ENCODE results near the gene MYCBP2. TPM values are rescaled to one million over a fixed set of nuclear protein-coding genes. Genes with fewer than 3 reads are reported as not detected.
"Not testable (repeated sequence)": the region's sequence is repeated elsewhere in the genome, so short reads cannot be mapped to it uniquely, and the experiment has no call there.

Gene MYCBP2
- total RNA-seq, 2 experiments from 2014 or later = 144 to 148 TPM

- POLR2A ChIA-PET = no interaction called here
- Mint-ChIP-seq H3K36me3 (peaks cover 35% of the 10 kb centered on the region), H3K27ac (peak overlapping the region; percentile 63), H3K27me3 (no peaks in the 10 kb centered on the region), H3K4me3 (no peak overlapping the region), H3K4me1 (peaks cover 7% of the 10 kb centered on the region), H3K9me3 (peaks cover 4% of the 10 kb centered on the region)
- no peak for DNase-seq
- ATAC-seq (ENCODE audit: low read depth) = no peak
These were observed 119.0 kb downstream of the MYCBP2 start for GRCh38 chr13:77207943-77208342.

- DNase-seq; ATAC-seq (ENCODE audit: low read depth); H3K9me3 Mint-ChIP-seq; H3K27ac Mint-ChIP-seq; POLR2A ChIA-PET; H3K27me3 Mint-ChIP-seq; H3K4me3 Mint-ChIP-seq; H3K4me1 Mint-ChIP-seq: not testable (repeated sequence)
- H3K36me3 Mint-ChIP-seq = peaks cover 31% of the 10 kb centered on the region
These were observed 127.9 kb downstream of the MYCBP2 start for GRCh38 chr13:77198995-77199394.

GRCh38 chr13:77196052-77196618, 130.8 kb downstream of the MYCBP2 start:
- peaks cover 3% of the 10 kb centered on the region for H3K4me1 Mint-ChIP-seq
- peaks cover 27% of the 10 kb centered on the region for H3K36me3 Mint-ChIP-seq
- no peak for DNase-seq
- no peaks in the 10 kb centered on the region for H3K27me3 Mint-ChIP-seq
- ATAC-seq (ENCODE audit: low read depth) = no peak
- H3K9me3 Mint-ChIP-seq = no peaks in the 10 kb centered on the region
- no peak overlapping the region for H3K4me3 Mint-ChIP-seq
- POLR2A ChIA-PET = no interaction called here
- H3K27ac Mint-ChIP-seq = no peak overlapping the region

- H3K4me1 Mint-ChIP-seq = peaks cover 4% of the 10 kb centered on the region
- no peak for ATAC-seq (ENCODE audit: low read depth)
- no peak for DNase-seq
- POLR2A ChIA-PET = no interaction called here
- peaks cover 38% of the 10 kb centered on the region for H3K36me3 Mint-ChIP-seq
- peaks cover 1% of the 10 kb centered on the region for H3K9me3 Mint-ChIP-seq
- no peak overlapping the region for H3K27ac Mint-ChIP-seq
- H3K4me3 Mint-ChIP-seq = no peak overlapping the region
- H3K27me3 Mint-ChIP-seq = no peaks in the 10 kb centered on the region
These were observed 136.4 kb downstream of the MYCBP2 start for GRCh38 chr13:77190349-77190958.

- peaks cover 12% of the 10 kb centered on the region for H3K4me1 Mint-ChIP-seq
- peaks cover 1% of the 10 kb centered on the region for H3K9me3 Mint-ChIP-seq
- H3K27ac Mint-ChIP-seq = no peak overlapping the region
- no peak overlapping the region for H3K4me3 Mint-ChIP-seq
- ATAC-seq (ENCODE audit: low read depth) (no peak), DNase-seq (no peak)
- no peaks in the 10 kb centered on the region for H3K27me3 Mint-ChIP-seq
- POLR2A ChIA-PET = no interaction called here
- H3K36me3 Mint-ChIP-seq = peaks cover 45% of the 10 kb centered on the region
These were observed 141.2 kb downstream of the MYCBP2 start for GRCh38 chr13:77185721-77186120.

GRCh38 chr13:77184455-77184854, 142.4 kb downstream of the MYCBP2 start:
- Mint-ChIP-seq H3K36me3 (peaks cover 42% of the 10 kb centered on the region), H3K27me3 (no peaks in the 10 kb centered on the region), H3K4me1 (peaks cover 12% of the 10 kb centered on the region), H3K9me3 (peaks cover 1% of the 10 kb centered on the region), H3K27ac (peak overlapping the region; percentile 83), H3K4me3 (no peak overlapping the region)
- POLR2A ChIA-PET = interaction anchor here (0.8 kb wide), 1 partner anchor 141 kb away, joined by 3 read pairs; no protein-coding TSS in a partner anchor
- DNase-seq (no peak), ATAC-seq (ENCODE audit: low read depth) (peak; percentile 97)

GRCh38 chr13:77180011-77180410, 146.9 kb downstream of the MYCBP2 start:
- POLR2A ChIA-PET = no interaction called here
- no peak for DNase-seq
- peaks cover 31% of the 10 kb centered on the region for H3K36me3 Mint-ChIP-seq

GRCh38 chr13:77177646-77178045, 149.2 kb downstream of the MYCBP2 start:
- POLR2A ChIA-PET = no interaction called here
- Mint-ChIP-seq H3K27ac (no peak overlapping the region), H3K27me3 (no peaks in the 10 kb centered on the region), H3K4me3 (no peak overlapping the region), H3K4me1 (peaks cover 2% of the 10 kb centered on the region), H3K9me3 (no peaks in the 10 kb centered on the region), H3K36me3 (peaks cover 20% of the 10 kb centered on the region)
- ATAC-seq (ENCODE audit: low read depth) = no peak
- DNase-seq = no peak

More at GRCh38 chr13:77180011-77180410, 146.9 kb downstream of the MYCBP2 start:
- no peak overlapping the region for H3K4me3 Mint-ChIP-seq
- H3K9me3 Mint-ChIP-seq = no peaks in the 10 kb centered on the region
- peak overlapping the region; percentile 50 for H3K27ac Mint-ChIP-seq
- H3K4me1 Mint-ChIP-seq = peaks cover 10% of the 10 kb centered on the region
- no peak for ATAC-seq (ENCODE audit: low read depth)
- H3K27me3 Mint-ChIP-seq = no peaks in the 10 kb centered on the region

- H3K4me3 Mint-ChIP-seq = no peak overlapping the region
- no peak overlapping the region for H3K27ac Mint-ChIP-seq
- H3K27me3 Mint-ChIP-seq = no peaks in the 10 kb centered on the region
- no peak for DNase-seq
- H3K9me3 Mint-ChIP-seq = no peaks in the 10 kb centered on the region
- ATAC-seq (ENCODE audit: low read depth) = no peak
- H3K36me3 Mint-ChIP-seq = peaks cover 20% of the 10 kb centered on the region
- POLR2A ChIA-PET = interaction anchor here (0.7 kb wide), 1 partner anchor 302 kb away, joined by 4 read pairs; no protein-coding TSS in a partner anchor
- H3K4me1 Mint-ChIP-seq = peaks cover 7% of the 10 kb centered on the region
These were observed 150.5 kb downstream of the MYCBP2 start for GRCh38 chr13:77176350-77176749.

- no peaks in the 10 kb centered on the region for H3K27me3 Mint-ChIP-seq
- peaks cover 7% of the 10 kb centered on the region for H3K4me1 Mint-ChIP-seq
- no peak overlapping the region for H3K4me3 Mint-ChIP-seq
- DNase-seq (no peak), ATAC-seq (ENCODE audit: low read depth) (peak; percentile 39)
- no peak overlapping the region for H3K27ac Mint-ChIP-seq
- POLR2A ChIA-PET = no interaction called here
- H3K36me3 Mint-ChIP-seq = peaks cover 20% of the 10 kb centered on the region
- H3K9me3 Mint-ChIP-seq = no peaks in the 10 kb centered on the region
These were observed 154.2 kb downstream of the MYCBP2 start for GRCh38 chr13:77172650-77173049.

- POLR2A ChIA-PET = no interaction called here
- Mint-ChIP-seq H3K27ac (no peak overlapping the region), H3K4me1 (peaks cover 7% of the 10 kb centered on the region), H3K4me3 (no peak overlapping the region), H3K27me3 (no peaks in the 10 kb centered on the region), H3K36me3 (peaks cover 19% of the 10 kb centered on the region), H3K9me3 (no peaks in the 10 kb centered on the region)
- ATAC-seq (ENCODE audit: low read depth) (no peak), DNase-seq (no peak)
These were observed 155.4 kb downstream of the MYCBP2 start for GRCh38 chr13:77171451-77171850.

- DNase-seq (no peak), ATAC-seq (ENCODE audit: low read depth) (no peak)
- Mint-ChIP-seq H3K4me1 (peaks cover 7% of the 10 kb centered on the region), H3K27ac (no peak overlapping the region), H3K27me3 (no peaks in the 10 kb centered on the region), H3K4me3 (no peak overlapping the region), H3K9me3 (no peaks in the 10 kb centered on the region), H3K36me3 (peaks cover 40% of the 10 kb centered on the region)
- POLR2A ChIA-PET = no interaction called here
These were observed 158.7 kb downstream of the MYCBP2 start for GRCh38 chr13:77168237-77168636.

GRCh38 chr13:77150651-77151050, 176.2 kb downstream of the MYCBP2 start:
- H3K27me3 Mint-ChIP-seq = no peaks in the 10 kb centered on the region
- H3K4me1 Mint-ChIP-seq = peaks cover 5% of the 10 kb centered on the region
- H3K9me3 Mint-ChIP-seq = no peaks in the 10 kb centered on the region
- peaks cover 21% of the 10 kb centered on the region for H3K36me3 Mint-ChIP-seq
- POLR2A ChIA-PET = no interaction called here
- ATAC-seq (ENCODE audit: low read depth) = no peak
- H3K4me3 Mint-ChIP-seq = no peak overlapping the region
- DNase-seq = no peak
- no peak overlapping the region for H3K27ac Mint-ChIP-seq

GRCh38 chr13:77143431-77143830, 183.5 kb downstream of the MYCBP2 start:
- Mint-ChIP-seq H3K27me3 (no peaks in the 10 kb centered on the region), H3K4me1 (no peaks in the 10 kb centered on the region), H3K9me3 (no peaks in the 10 kb centered on the region), H3K36me3 (peaks cover 36% of the 10 kb centered on the region), H3K4me3 (no peak overlapping the region), H3K27ac (no peak overlapping the region)
- ATAC-seq (ENCODE audit: low read depth) = no peak
- POLR2A ChIA-PET = no interaction called here
- DNase-seq = no peak
